GM18868 (cell line): ENCODE results near the gene PRDM10.

Source experiments
- ATAC-seq: cut with Tn5 transposase; IDR thresholded peaks from one replicate; pipeline ENCODE4 v1.9.1; 2021; ENCODE audit warnings: mild to moderate bottlenecking, moderate library complexity; ENCODE audit not compliant: unreplicated experiment

The PRDM10 gene

GRCh38 chr11:130008326-130008725 lies 5.7 kb upstream of the PRDM10 start:
- ATAC-seq: no peak

- no peak for ATAC-seq
Measured at GRCh38 chr11:130006929-130007328, 4.3 kb upstream of the PRDM10 start.

- ATAC-seq: no peak
Measured at GRCh38 chr11:130003717-130004001, 1.0 kb upstream of the PRDM10 start.

GRCh38 chr11:130002846-130003716 lies 446 bp upstream of the PRDM10 start:
- ATAC-seq: peak; percentile 73

DNA sequence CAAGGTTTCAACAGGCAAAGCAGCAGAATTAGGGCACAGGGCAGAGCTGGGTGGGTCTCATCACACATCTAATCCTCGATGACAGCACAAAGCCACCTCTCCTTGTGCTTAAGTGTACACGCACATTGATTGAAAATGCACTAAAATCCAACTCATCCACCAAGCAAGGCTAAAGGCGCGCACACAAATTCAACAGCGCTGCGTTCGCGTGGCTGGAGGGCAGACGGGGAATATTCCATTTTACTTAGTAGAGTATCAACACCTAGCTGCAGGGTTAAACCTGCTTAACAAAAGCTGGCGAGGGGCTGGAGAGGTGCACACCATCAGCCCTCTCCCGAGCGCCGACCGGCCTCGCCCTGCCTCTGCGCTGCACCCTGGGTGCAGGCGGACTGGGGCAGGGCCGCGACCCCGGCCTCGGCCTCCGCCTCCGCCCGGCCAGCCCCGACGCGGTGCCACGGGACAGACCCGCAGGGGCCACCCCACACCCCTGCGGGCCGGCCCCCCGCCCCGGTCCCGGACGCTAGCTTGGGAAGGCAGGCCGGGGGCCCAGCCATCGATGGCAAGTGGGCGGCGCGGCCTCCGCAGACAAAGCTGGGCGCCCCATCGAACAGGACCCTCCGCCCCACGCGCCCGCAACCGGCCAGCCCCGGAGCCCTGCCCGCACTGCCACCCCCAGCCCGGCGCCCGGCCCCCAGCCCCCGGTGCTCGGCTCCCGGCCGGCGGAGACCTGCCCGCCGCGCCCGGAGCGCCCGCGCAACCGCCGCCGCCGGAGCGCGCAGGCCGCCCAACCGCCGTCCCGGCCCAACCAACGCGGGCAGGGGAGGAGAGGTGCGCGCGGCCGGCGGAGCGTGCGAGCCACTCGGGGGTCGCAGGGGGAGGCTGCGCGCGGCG lies 929 bp downstream of the PRDM10 start:
- ATAC-seq: peak; percentile 19

DNA sequence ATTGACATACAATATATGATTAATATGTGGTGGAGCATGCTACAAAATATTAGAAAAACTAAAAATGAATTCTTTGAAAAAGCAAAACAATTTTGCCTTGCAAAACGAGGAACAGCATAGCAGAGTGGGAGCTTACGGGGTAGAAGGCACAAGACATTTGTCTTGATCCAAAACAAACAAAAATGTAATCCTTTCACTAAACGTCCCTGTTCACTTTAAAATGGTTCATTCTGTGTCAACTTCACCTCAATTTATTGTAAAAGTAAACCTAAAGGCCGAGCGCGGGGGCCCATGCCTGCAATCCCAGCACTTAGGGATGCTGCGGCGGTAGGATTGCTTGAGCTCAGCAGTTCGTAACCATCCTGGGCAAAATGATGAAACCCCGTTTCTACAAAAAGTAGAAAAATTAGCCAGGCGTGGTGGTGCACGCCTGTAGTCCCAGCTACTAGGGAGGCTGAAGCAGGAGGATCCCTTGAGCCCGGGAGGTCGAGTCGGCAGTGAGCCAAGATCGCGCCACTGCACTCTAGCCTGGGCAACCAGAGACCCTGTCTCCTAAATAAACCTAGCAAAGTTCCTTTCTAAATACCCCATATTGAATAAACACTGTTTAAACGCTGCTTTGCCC lies 2.0 kb downstream of the PRDM10 start:
- no peak for ATAC-seq

GRCh38 chr11:129999407-129999806 lies 3.2 kb downstream of the PRDM10 start:
- no peak for ATAC-seq

DNA sequence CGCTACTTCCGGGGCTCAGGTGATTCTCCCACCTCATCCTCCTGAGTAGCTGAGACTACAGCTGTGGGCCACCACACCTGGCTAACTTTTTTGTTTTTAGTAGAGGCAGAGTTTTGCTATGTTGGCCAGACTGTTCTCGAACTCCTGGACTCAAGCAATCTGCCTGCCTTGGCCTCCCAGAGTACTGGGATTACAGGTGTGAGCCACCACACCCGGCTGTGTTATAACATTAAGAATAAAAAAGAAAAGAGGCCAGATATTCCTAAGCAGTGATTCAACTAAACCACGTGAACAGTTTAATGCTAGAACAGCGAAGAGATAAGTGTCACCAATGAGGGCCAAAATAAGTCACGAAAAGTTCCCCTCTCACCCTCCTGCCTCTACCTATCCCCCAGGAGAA lies 3.7 kb downstream of the PRDM10 start:
- ATAC-seq: no peak

DNA sequence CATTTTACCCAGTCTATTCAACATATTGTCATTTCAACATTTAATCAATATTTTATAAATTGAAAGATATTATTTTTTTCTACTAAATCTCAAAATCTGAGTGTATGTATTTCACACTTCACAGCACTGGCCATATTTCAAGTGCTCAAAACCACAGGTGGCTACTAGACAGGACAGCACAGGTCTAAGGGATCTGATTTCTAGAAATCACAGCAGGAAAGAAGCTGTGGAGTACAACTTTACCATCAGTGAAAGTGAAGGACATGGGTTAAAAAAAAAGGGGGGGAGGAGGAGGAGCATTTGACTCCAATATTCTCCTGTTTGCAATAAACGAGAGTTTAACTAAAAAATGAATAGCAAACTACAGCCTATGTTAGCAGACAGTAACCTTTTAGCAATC lies 4.5 kb downstream of the PRDM10 start:
- no peak for ATAC-seq

DNA sequence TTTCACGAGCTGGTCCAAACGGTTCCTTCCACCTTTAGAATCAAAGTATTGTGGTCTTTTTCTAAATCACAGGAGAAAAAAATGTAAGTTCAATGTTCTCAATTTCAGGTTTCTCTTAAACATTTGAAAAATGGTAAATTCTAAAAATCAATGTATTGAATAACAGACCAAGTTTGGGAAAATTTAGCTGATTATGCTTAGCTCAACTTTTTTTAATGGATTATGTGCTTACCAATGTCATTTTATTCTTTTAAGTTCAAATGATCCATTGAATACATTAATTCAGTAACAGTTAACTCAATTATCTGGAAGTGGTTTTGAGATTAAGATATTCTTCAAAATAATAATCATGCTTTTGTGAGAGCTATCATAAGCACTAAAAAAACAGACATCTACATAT lies 5.1 kb downstream of the PRDM10 start:
- ATAC-seq: no peak

DNA sequence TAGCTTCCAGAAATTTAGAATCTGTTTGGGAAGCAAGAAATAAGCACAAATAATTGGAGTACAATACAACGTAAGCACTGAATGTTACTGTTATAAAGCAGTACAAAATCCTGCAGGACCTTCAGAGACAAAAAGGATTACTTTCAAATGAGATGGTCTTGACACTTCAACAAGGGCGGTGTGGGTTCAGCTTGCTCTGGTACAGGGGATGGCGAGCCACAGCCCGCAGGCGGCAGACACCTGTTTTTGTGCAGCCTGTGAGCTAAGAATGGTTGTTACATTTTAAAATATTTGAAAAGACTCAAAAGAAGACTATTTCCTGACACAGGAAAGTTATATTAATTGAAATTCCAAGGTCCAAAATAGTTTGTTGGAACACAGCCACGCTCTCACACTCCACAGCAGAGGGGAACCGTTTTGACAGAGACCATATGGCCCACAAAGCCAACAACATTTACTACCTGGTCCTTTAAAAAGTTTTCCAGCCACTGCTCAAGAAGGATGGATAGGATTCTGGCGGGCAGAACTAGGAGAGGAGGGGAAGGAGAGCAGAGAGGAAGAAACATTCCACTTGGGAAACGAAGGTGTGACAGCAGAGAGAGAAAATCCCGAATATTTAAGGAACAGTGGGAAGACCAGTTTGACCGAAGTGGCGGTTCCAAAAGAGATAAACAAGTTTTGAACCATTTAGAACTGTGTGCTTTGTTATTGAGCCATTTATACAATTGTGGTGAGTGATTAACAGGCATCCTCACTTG lies 6.3 kb downstream of the PRDM10 start:
- no peak for ATAC-seq

DNA sequence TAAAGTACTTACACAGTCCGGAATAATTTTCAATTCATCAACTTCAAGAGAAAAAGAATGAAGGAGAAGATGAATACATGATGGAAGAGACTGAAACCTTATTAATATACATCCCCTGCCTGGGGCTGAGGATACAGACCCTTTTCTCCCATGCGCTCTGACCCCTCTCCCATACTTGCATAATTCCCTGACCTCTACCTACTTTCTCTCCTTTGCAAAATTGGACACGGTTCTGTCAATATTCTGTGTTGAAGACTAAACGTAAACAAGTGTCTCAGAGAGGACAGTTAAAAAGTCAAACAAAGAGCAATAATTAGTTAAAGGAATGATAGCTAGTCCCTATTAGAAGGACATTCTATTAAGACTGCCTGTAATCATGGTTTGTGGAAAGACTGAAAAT lies 7.5 kb downstream of the PRDM10 start:
- ATAC-seq: no peak

GRCh38 chr11:129992161-129992944 lies 10.3 kb downstream of the PRDM10 start:
- ATAC-seq: peak; percentile 92

- no peak for ATAC-seq
Measured at GRCh38 chr11:129989149-129989813, 13.4 kb downstream of the PRDM10 start.

- ATAC-seq: no peak
Measured at GRCh38 chr11:129987950-129988349, 14.7 kb downstream of the PRDM10 start.

- ATAC-seq: no peak
Measured at GRCh38 chr11:129985823-129986222, 16.8 kb downstream of the PRDM10 start.

DNA sequence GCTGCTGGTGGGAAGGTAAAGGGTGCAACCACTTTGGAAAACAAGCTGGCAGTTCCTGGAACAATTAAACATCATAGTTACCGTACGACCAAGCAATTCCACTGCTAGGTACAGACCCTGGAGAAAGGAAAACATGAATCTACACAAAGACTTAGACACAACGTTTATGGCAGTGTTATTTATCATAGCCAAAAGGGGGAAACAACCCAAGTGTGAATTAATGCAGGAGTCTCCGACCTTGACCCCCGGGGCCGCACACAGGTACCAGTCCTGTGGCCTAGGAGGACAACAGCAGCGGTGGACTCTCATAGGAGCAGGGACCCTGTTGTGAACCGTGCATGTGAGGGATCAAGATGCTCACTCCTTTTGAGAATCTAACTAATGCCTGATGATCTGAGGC lies 22.5 kb downstream of the PRDM10 start:
- ATAC-seq: no peak

DNA sequence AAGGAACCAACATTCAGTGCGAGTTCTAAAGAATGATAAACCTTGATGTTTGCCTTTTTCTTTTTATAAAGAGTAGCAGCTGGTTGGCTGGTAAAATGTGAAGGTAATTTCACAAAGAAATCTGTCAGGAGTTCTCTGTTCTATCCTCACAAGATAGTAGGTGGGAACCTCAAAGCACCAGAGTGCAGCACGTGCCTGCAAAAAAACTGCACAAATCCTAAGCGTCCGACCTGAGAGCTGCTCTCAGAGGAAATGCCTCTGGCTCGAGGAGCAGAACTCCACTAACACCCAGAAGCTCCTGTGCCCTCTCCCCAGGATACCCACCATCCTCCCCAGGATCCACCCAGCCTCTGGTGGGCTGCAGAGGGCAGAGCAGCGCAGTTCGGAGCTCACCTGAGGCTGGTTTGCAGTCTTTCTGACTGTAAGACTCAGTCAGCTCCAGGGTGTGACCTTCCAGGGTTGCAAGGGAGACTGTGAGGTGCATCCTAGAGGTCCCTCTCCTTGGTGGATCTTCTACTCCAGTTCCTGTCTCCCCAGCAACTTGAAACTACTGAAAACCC lies 23.5 kb downstream of the PRDM10 start:
- ATAC-seq: no peak

DNA sequence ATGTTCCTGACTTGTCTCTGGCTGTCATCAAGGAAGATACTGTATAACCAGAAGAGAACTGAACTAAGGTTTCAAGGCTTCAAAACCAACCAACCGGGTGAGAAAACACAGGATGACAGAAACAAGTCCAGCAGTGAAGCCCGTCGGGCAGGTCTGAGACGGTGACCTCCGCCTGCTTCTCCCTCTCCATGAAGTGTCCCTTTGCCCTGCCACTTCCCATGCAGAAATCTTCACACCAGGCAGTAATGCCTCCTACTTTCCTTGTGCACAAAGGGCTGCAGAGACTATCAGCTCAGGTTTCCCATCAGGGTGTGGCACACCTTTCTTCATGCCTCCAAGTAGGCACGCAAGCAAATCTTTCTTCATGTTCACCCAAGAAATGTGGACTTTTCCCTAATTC lies 24.2 kb downstream of the PRDM10 start:
- ATAC-seq: no peak
